Caco-2 (cell line): ENCODE results near the gene CREB5. TPM values are rescaled to one million over a fixed set of nuclear protein-coding genes. Genes with fewer than 3 reads are reported as not detected.

Experiments
- BruUV-seq: library from RNA; stranded (reverse); fragments of 400-500 nt; replicated peaks from 2 replicates; lab custom pipeline; 2021; lab: Mats Ljungman, UMichigan
- CTCF ChIA-PET: fragments of 300-600 bp; sonication (Branson Sonifier 250); formaldehyde crosslinking; loops from one replicate; lab custom pipeline; 2022; ENCODE audit warnings: antibody characterized with exemption; lab: Charles Lee
- POLR2A ChIA-PET: fragments of 300-600 bp; sonication (Branson Sonifier 250); formaldehyde crosslinking; loops from one replicate; lab custom pipeline; 2022; ENCODE audit warnings: antibody characterized with exemption; lab: Charles Lee
- DNase-seq, 2 experiments: peaks; one replicate each; pipeline versions ENCODE4 v3.0.0 to v3.0.0-alpha.2; 2020 to 2022
- H3K27me3 ChIP-seq: replicated peaks from 2 replicates; pipeline ENCODE4 v1.6.0; 2011; ENCODE audit warnings: low read length; ENCODE audit not compliant: control insufficient read depth, insufficient read depth
- H3K36me3 ChIP-seq: 2 replicates; pipeline ENCODE4 v1.5.1; 2011; ENCODE audit warnings: low read length; ENCODE audit not compliant: control insufficient read depth, insufficient read depth
- H3K4me1 ChIP-seq: fragments of 250-450 bp; sonication (Bioruptor Pico); 2 replicates; pipeline ENCODE4 v1.5.1; 2020; ENCODE audit warnings: mild to moderate bottlenecking
- H3K4me3 ChIP-seq: 2 replicates; pipeline ENCODE4 v1.5.1; 2011; ENCODE audit warnings: low read depth, mild to moderate bottlenecking, control low read depth, low read length
- H3K9me3 ChIP-seq: fragments of 250-450 bp; sonication (Bioruptor Pico); 2 replicates; pipeline ENCODE4 v1.5.1; 2020; ENCODE audit warnings: mild to moderate bottlenecking, moderate library complexity
- H3K27ac Mint-ChIP-seq: one replicate; pipeline ENCODE4 v1.8.0; 2022; ENCODE audit warnings: mixed read lengths; ENCODE audit not compliant: unreplicated experiment
- H3K27me3 Mint-ChIP-seq: one replicate; pipeline ENCODE4 v1.8.0; 2022; ENCODE audit warnings: mixed read lengths; ENCODE audit not compliant: insufficient read depth, unreplicated experiment
- H3K36me3 Mint-ChIP-seq: one replicate; pipeline ENCODE4 v1.8.0; 2022; ENCODE audit warnings: mild to moderate bottlenecking, mixed read lengths; ENCODE audit not compliant: insufficient read depth, unreplicated experiment
- H3K4me1 Mint-ChIP-seq: one replicate; pipeline ENCODE4 v1.8.0; 2022; ENCODE audit warnings: low read depth, mixed read lengths; ENCODE audit not compliant: unreplicated experiment
- H3K4me3 Mint-ChIP-seq: one replicate; pipeline ENCODE4 v1.8.0; 2022; ENCODE audit warnings: mild to moderate bottlenecking, moderate library complexity, mixed read lengths; ENCODE audit not compliant: unreplicated experiment
- H3K9me3 Mint-ChIP-seq: one replicate; pipeline ENCODE4 v1.8.0; 2022; ENCODE audit warnings: mixed read lengths; ENCODE audit not compliant: unreplicated experiment
- intact Hi-C: fragments of 100-400 bp; cut with micrococcal nuclease; formaldehyde crosslinking; loops from one replicate; pipeline ENCODE4 v1.10.0; 2022; ENCODE audit not compliant: unreplicated experiment
- total RNA-seq: library from RNA; stranded (reverse); gene quantifications from 2 replicates; pipeline ENCODE4 v1.2.3, GENCODE V29; 2022
- TF ChIP-seq, protein P1 (sequence below), 2 experiments: fragments of 200-600 bp in 1 of 2; IDR thresholded peaks; 1 replicate in 1 of 2; 2 replicates in 1 of 2; pipeline versions ENCODE4 v1.5.1 to v1.8.0; 2011 to 2022; ENCODE audit warnings: antibody characterized with exemption in 1 of 2, control low read depth in 1 of 2, inconsistent platforms in 1 of 2, low read depth in 1 of 2, low read length in 1 of 2, mild to moderate bottlenecking in 1 of 2, moderate library complexity in 1 of 2; ENCODE audit not compliant: insufficient read depth in 1 of 2, severe bottlenecking in 1 of 2, unreplicated experiment in 1 of 2

Gene CREB5
- total RNA-seq, 1 experiment from 2014 or later = 9.1 TPM

DNA sequence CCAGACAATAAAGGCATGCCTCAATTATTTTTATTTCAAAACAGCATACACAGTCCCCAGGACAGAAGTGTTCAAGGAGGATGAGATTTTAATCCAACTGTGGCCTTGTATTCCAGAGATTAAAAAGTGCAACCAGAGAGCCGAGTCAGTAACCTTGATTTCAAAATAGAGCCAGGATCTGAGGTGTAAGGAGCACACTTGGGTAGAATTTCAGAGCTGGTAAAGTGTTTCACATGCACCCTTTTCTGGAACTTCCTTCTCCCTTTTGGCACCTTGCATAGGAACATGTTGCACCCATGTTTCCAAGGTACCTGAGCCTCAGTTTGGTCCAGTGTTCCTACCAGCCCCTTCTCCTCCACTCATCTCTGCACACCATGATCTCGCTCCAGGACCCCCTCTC is 320.7 kb downstream of the CREB5 start:
- Histone ChIP-seq H3K4me1 (no peaks in the 10 kb centered on the region), H3K4me3 (no peak overlapping the region), H3K36me3 (no peaks in the 10 kb centered on the region), H3K9me3 (no peaks in the 10 kb centered on the region; the same call in 1 of the 2 replicates), H3K27me3 (no peaks in the 10 kb centered on the region)
- H3K4me1 Mint-ChIP-seq = no peaks in the 10 kb centered on the region
- no TSS peak for BruUV-seq
- H3K36me3 Mint-ChIP-seq = no peaks in the 10 kb centered on the region
- intact Hi-C loops = no loop called here
- CTCF ChIA-PET = no interaction called here
- no peaks in the 10 kb centered on the region for H3K9me3 Mint-ChIP-seq
- no peak for DNase-seq
- TF ChIP-seq, protein P1, sequence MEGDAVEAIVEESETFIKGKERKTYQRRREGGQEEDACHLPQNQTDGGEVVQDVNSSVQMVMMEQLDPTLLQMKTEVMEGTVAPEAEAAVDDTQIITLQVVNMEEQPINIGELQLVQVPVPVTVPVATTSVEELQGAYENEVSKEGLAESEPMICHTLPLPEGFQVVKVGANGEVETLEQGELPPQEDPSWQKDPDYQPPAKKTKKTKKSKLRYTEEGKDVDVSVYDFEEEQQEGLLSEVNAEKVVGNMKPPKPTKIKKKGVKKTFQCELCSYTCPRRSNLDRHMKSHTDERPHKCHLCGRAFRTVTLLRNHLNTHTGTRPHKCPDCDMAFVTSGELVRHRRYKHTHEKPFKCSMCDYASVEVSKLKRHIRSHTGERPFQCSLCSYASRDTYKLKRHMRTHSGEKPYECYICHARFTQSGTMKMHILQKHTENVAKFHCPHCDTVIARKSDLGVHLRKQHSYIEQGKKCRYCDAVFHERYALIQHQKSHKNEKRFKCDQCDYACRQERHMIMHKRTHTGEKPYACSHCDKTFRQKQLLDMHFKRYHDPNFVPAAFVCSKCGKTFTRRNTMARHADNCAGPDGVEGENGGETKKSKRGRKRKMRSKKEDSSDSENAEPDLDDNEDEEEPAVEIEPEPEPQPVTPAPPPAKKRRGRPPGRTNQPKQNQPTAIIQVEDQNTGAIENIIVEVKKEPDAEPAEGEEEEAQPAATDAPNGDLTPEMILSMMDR (IDR thresholded peaks at IDR 0.05; ENCODE audit: insufficient read depth in 1 of 2, low read depth in 1 of 2, low read length in 1 of 2, severe bottlenecking in 1 of 2, unreplicated experiment in 1 of 2) = no peak
- no peaks in the 10 kb centered on the region for H3K27me3 Mint-ChIP-seq
- no peak overlapping the region for H3K4me3 Mint-ChIP-seq
- no peak overlapping the region for H3K27ac Mint-ChIP-seq
- POLR2A ChIA-PET = no interaction called here

DNA sequence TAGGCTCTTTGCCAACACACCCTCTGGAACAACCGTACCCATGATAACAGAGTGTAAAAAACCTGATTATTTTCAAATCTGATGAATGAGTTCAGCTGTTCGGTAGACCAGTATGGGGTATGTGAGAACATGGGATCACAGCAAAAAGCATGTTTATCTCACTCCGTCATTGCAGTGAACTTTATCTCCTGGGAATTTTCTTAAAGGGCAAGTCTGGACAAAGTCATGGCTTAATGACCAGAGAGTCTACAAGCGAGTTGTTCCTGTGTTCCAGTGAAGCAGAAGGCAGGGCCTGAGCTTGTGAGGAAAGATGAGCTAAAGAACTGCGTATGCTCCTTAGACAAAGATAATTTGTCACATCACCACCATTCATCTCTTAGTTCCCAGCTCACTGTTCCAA is 326.1 kb downstream of the CREB5 start:
- Mint-ChIP-seq H3K27me3 (no peaks in the 10 kb centered on the region), H3K36me3 (no peaks in the 10 kb centered on the region), H3K27ac (no peak overlapping the region), H3K9me3 (no peaks in the 10 kb centered on the region), H3K4me3 (no peak overlapping the region), H3K4me1 (no peaks in the 10 kb centered on the region)
- H3K4me3 ChIP-seq = no peak overlapping the region
- ChIA-PET CTCF (no interaction called here), POLR2A (no interaction called here)
- intact Hi-C loops = no loop called here
- no peak for DNase-seq
- TF ChIP-seq, protein P1 (IDR thresholded peaks at IDR 0.05; ENCODE audit: insufficient read depth in 1 of 2, low read depth in 1 of 2, low read length in 1 of 2, severe bottlenecking in 1 of 2, unreplicated experiment in 1 of 2) = no peak
- H3K4me1 ChIP-seq = no peaks in the 10 kb centered on the region
- no peaks in the 10 kb centered on the region for H3K27me3 ChIP-seq
- no peaks in the 10 kb centered on the region; the same call in 1 of the 2 replicates for H3K9me3 ChIP-seq
- no TSS peak for BruUV-seq
- no peaks in the 10 kb centered on the region for H3K36me3 ChIP-seq

- no TSS peak for BruUV-seq
- no peaks in the 10 kb centered on the region for H3K27me3 ChIP-seq
- H3K36me3 ChIP-seq = no peaks in the 10 kb centered on the region
- Mint-ChIP-seq H3K27ac (no peak overlapping the region), H3K4me3 (no peak overlapping the region), H3K4me1 (no peaks in the 10 kb centered on the region), H3K36me3 (no peaks in the 10 kb centered on the region), H3K27me3 (no peaks in the 10 kb centered on the region), H3K9me3 (no peaks in the 10 kb centered on the region)
- POLR2A ChIA-PET = no interaction called here
- CTCF ChIA-PET = no interaction called here
- no peaks in the 10 kb centered on the region; the same call in 1 of the 2 replicates for H3K9me3 ChIP-seq
- no peak overlapping the region for H3K4me3 ChIP-seq
- intact Hi-C loops = no loop called here
- TF ChIP-seq, protein P1 (IDR thresholded peaks at IDR 0.05; ENCODE audit: insufficient read depth in 1 of 2, low read depth in 1 of 2, low read length in 1 of 2, severe bottlenecking in 1 of 2, unreplicated experiment in 1 of 2) = no peak
- no peak for DNase-seq
- no peaks in the 10 kb centered on the region for H3K4me1 ChIP-seq
Measured at GRCh38 chr7:28739128-28739527, 326.8 kb downstream of the CREB5 start.
